WERI-Rb-1 (cell line): Measurements from ENCODE around the gene IQGAP1.

Source experiments
- DNase-seq: peaks from one replicate; pipeline ENCODE4 v3.0.0-alpha.2; 2020
- H3K27ac ChIP-seq: fragments of 250-450 bp; sonication (Bioruptor Pico); 2 replicates; pipeline ENCODE4 v1.5.1; 2020; ENCODE audit warnings: mild to moderate bottlenecking, moderate library complexity
- H3K27me3 ChIP-seq: fragments of 250-450 bp; sonication (Bioruptor Pico); 2 replicates; pipeline ENCODE4 v1.5.1; 2021; ENCODE audit warnings: mild to moderate bottlenecking, low read depth, moderate library complexity; ENCODE audit not compliant: insufficient read depth, severe bottlenecking
- H3K36me3 ChIP-seq: fragments of 250-450 bp; sonication (Bioruptor Pico); 2 replicates; pipeline ENCODE4 v1.5.1; 2020; ENCODE audit warnings: mild to moderate bottlenecking, moderate library complexity
- H3K4me3 ChIP-seq: 2 replicates; pipeline ENCODE4 v1.5.1; 2011; ENCODE audit warnings: low read depth, mild to moderate bottlenecking, control low read depth, low read length
- H3K9me3 ChIP-seq: fragments of 250-450 bp; sonication (Bioruptor Pico); 2 replicates; pipeline ENCODE4 v1.5.1; 2021; ENCODE audit warnings: mild to moderate bottlenecking, moderate library complexity; ENCODE audit not compliant: severe bottlenecking
- CTCF ChIP-seq: IDR thresholded peaks from 2 replicates; pipeline ENCODE4 v1.5.1; 2011; ENCODE audit warnings: low read depth, mild to moderate bottlenecking, control low read depth, inconsistent platforms, low read length

The IQGAP1 gene

GRCh38 chr15:90540768-90541167, 152.7 kb downstream of the IQGAP1 start:
- Histone ChIP-seq H3K27ac (no peak overlapping the region), H3K4me3 (no peak overlapping the region), H3K36me3 (no peaks in the 10 kb centered on the region), H3K27me3 (no peaks in the 10 kb centered on the region), H3K9me3 (no peaks in the 10 kb centered on the region)
- no peak for DNase-seq
- TF ChIP-seq CTCF = no peak

GRCh38 chr15:90545095-90545494, 157.1 kb downstream of the IQGAP1 start:
- H3K27ac ChIP-seq = no peak overlapping the region
- H3K9me3 ChIP-seq = no peaks in the 10 kb centered on the region
- DNase-seq = no peak
- no peaks in the 10 kb centered on the region for H3K27me3 ChIP-seq
- no peak for TF ChIP-seq CTCF
- H3K4me3 ChIP-seq = no peak overlapping the region
- no peaks in the 10 kb centered on the region for H3K36me3 ChIP-seq

- Histone ChIP-seq H3K27ac (no peak overlapping the region), H3K36me3 (no peaks in the 10 kb centered on the region), H3K9me3 (no peaks in the 10 kb centered on the region), H3K4me3 (no peak overlapping the region), H3K27me3 (no peaks in the 10 kb centered on the region)
- DNase-seq = no peak
- no peak for TF ChIP-seq CTCF
These were observed 159.5 kb downstream of the IQGAP1 start for GRCh38 chr15:90547540-90547939.

GRCh38 chr15:90550919-90551318, 162.9 kb downstream of the IQGAP1 start:
- H3K36me3 ChIP-seq = no peaks in the 10 kb centered on the region
- H3K27ac ChIP-seq = no peak overlapping the region
- no peak for DNase-seq
- H3K27me3 ChIP-seq = no peaks in the 10 kb centered on the region
- H3K9me3 ChIP-seq = no peaks in the 10 kb centered on the region
- H3K4me3 ChIP-seq = no peak overlapping the region
- TF ChIP-seq CTCF = no peak
